Amniotic stem cell (primary cell): ENCODE measurements around the gene STX1A.

Experiments
- DNase-seq: peaks from one replicate; lab custom pipeline; 2025; lab: John Stamatoyannopoulos, UW

The STX1A gene

DNA sequence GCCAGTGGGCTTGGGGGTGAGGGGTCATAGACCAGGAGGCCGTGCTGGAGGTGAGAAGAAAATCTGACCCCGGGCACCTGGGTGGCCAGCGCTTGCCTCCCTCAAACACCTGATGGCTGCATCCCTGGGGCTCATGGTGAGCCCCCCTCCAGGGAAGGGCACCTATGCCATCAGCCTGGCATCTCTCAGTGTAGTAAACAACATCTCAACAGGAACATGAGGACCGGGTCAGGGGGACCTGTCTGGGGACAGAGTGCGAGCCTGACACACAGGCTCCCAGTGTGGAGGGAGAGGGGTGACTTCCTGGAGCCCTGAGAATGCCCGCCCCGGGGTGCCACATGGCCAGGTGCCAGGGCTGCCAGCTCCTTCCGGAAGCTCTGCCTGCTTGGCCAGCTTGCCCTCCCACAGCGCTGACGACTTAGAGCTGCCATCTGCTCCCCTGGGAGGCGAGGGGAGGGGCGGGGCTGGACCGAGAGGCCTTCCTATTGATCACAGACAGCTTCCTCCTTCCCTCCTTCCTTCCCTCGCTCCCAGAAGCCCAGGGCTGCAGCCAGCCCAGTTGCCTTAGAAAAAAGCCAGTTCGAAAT, 12.3 kb downstream of the STX1A start:
- DNase-seq: no peak

DNA sequence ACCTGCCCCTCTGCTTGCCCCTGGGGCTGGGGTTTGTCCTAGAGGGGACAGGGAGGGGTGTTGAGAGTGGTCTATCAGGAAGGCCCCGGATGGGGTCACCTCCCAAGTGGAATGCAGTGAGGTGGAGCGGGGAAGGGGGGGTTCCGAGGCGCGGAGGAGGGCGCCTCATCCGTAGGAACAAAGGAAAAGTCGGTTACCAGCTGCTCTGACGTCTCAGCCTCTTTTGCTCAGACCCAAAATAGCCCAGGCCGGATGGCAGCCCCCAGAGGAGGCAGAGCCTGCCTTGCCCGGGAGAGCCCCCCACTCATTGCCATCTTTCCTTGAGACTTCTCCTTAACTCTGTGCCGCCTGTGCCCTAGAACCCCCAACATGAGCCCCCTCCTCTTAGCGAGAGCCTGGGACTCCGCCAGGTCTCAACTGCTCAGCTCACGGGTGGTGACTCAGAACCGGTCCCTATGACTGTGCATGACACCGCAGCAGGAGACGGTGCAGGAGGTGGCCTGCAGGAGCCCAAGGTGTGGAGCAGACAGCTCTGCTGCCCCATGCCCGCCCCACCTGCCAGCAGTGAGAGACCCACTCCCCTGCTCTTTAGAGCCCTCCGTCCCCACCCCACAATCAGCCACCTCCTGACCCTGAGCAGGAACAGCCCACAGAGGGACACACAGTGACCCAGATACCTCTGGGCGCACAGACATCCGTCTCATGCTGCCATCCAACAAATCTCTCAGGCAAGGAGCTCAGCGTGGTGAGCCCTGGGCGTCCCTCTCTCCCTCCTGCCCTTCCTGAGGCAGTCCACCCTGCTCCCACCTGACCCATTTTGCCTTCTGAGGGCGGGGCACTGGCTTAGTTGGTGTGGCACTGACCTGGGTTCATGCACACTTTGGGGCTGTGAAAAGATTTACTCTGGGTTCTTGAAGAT, 13.1 kb downstream of the STX1A start:
- no peak for DNase-seq

DNA sequence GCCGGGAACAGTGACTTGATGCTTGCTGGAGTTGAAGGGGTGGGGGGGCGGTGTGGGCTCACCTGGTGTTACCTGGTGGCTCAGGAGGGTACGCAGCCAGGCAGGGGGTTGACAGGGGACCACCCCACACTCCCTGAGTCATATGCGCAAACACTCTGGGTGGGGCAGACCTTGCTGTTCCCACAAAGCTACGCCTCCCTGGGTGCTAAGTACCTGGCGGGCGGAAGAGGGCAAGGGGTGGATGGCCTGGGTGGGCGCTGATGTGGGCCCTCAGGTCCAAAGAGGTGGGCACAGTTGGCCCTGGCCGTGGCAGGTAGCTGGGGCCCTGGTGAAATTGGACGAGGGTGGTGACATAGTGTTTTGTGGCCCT, 13.9 kb downstream of the STX1A start:
- no peak for DNase-seq

DNA sequence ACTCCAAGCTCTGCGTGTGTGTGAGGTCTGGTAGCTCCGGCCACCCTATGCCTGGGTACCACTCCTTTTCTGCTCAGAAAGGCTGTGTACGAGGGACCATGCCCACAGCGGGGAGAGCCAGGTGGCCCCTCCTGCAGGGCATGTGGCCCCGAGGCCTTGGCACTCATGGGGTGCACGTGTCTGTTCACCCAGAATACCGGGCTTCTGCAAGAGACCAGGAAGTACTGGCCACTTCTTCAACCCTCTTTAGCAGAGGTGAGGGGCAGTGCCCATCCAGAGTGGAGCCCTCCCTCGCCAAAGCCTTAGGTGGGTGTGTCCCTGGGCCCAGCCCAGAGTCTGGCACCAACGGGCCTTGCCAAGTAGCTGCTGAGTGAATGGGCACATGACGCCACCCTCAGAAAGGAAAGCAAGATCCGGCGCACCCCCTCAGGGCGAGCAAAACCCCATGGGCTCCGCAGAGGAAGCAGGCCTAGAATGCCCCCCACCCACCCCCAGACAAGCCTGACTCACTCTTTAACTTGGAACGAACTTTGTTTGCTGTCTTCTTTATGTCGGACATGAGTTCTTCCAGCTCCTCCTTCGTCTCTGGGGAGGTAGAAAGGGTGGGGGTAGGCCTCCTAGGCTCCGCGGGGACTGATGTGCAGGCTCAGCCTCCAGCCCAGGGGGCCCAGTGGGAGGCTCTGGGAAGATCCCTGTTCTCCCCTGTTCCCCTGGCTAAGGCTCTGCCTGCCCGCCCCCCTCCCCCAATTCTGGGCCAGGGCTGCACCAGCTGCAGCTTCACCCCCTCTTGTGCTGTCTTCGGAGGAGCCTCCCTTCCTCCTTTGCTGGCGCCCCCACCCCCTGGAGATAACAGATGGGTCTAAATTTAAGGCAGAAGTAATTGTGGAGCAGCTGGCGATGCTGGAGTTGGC, 14.6 kb downstream of the STX1A start:
- no peak for DNase-seq

DNA sequence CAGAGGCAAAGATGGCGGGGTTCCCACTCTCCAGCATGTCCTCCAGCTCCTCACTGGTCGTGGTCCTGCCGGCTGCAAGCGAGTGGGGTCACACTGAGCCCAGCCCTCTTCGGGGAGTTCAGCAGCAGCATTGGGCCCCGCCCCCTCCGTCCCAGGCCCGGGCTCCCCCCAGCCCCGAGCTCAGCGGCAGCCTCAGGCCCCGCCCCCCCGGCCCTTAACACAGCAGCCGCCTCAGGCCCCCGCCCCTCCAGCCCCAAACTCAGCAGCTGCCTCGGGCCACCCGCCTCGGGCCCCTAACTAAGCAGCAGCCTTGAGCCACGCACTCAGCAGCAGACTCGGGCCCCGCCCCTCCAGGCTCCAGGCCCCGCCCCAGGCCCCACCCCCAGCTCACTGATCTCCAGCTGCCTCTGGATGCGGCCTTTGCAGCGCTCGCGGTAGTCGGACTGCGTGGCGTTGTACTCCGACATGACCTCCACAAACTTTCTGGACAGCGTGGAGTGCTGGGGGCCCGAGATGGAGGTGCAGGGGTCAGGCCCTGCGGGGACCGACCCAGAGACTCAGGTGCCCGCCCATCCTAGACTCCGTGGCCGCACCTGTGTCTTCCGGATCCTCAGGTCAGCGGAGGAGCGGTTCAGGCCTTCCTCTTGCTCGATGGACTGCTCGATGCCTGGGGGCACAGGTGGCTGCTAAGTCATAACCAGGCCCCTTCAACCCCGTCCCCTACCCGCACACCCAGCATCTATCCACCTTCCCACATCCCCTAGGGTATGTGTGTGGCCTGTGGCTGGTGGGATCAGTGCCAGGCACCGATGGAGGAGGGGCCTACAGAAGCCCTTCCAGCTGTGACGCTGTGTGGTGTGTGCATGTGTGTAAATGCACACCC, 15.5 kb downstream of the STX1A start:
- DNase-seq: no peak

DNA sequence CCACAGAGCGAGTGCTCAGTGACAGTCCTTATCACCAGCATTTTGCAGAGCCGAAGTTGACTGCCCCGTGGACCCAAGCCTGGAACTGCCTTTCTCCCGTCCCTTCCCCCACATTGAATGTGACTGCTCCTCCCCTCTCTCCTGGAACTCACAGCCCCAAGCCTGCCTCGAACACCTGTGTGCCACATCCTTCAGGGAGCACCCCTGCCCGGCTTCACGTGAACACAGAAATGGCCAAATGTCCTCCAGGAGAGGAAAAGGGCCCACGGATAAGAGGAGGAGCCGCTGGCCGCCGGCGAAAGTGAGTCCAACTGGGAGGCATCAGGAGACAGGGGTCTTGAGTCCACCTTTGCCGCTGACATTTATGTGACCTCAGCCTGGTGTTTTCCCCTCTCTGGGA, 16.2 kb downstream of the STX1A start:
- DNase-seq: no peak

DNA sequence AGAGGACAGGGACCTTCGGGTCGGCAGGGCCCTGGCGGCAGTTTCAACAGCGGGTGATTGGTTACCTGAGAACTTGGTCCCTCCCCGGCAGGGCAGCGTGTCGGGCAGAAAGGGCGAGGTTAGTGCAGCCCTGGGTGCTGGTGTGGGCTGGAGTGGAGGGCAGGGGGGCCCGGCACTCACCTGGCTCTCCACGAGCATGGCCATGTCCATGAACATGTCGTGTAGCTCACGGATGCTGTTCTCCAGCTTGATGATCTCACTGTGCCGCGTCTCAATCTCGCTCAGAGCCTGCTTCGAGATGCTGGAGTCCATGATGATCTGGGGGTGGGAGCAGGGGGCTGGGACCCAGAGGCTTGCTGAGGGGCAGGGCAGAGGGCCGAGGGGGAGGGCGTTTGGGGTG, 16.8 kb downstream of the STX1A start:
- no peak for DNase-seq

DNA sequence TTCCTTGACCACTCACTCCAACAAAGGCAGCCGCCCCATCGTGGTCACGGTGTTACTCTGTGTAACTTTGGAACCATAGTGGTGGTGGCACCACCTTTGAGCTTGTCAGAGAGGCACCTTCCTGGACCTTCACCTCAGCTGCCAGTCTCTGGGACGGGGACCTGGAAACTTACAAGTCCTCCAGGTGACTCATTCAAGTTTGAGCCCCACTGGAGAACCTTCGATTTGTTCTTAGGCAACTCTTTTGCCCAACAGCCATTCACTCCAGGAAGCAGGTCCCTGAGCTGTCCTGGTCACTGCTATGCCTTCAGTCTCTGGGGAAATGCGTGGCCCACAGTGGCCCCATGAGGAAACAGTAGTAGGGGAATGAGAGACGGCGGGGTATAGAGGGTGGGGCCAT, 17.2 kb downstream of the STX1A start:
- no peak for DNase-seq

DNA sequence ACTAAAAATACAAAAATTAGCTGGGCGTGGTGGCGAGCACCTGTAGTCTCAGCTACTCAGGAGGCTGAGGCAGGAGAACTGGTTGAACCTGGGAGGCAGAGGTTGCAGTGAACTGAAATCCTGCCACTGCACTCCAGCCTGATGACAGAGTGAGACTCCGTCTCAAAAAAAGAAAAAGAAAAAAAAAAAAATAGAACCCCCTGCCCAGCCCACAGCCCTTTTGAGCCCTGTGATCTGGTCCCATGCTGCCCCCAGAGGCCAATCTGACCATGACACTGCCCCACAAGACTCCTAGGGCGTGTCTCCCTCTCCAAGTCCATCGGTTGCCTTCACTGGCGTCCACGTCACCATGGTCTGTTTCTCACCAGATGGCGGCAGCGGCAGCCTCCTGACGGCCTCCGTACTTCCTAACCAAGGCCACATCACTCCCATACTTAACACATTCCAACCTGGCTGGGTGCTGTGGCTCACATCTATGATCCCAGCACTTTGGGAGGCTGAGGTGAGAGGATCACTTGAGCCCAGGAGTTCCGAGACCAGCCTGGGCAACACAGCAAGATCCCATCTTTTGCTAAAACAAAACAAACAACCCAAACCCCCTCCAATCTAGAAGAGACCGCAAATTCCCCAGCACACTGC, 18.0 kb downstream of the STX1A start:
- no peak for DNase-seq

DNA sequence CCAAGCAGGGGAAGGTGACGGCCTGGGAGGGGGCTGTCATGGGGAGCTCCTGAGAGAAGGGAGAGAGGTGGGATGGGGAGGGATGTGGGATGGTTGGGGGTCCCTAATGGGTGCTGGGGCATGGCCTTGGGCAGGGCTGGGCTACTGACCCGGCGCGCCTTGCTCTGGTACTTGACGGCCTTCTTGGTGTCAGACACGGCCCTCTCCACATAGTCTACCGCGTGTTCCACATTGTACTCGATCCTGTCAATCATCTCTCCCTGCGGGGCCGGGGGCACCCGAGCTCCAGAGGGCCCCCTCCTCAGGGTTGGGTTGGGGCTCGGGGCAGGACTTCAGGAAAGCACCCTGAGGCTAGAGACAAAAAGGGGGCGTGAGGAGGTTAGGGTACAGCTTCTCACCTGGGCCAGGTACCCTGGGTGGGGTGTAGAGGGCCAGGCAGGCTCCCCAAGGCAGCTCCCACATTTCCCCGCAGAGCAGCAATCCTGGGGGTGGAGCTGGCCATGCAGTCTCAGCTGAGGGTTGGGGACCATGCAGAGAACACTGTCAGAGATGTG, 18.8 kb downstream of the STX1A start:
- no peak for DNase-seq

DNA sequence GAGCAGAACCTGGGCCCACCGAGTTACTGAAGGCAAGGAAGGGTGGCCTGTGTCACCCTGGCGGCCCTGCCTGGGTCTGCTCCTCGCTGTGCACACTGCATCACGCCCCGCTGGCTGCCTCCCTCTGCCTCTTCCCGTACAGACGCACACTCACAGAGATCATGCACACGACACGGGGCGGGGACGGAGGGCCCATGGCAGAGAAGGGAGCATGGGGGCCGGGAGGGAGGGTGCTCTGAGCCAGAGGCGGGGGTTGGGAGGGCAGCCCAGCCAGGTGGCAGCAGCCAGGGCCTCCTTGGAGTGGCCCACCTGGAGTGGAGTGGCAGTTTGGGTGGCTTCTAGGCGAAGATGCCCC, 19.4 kb downstream of the STX1A start:
- DNase-seq: no peak

DNA sequence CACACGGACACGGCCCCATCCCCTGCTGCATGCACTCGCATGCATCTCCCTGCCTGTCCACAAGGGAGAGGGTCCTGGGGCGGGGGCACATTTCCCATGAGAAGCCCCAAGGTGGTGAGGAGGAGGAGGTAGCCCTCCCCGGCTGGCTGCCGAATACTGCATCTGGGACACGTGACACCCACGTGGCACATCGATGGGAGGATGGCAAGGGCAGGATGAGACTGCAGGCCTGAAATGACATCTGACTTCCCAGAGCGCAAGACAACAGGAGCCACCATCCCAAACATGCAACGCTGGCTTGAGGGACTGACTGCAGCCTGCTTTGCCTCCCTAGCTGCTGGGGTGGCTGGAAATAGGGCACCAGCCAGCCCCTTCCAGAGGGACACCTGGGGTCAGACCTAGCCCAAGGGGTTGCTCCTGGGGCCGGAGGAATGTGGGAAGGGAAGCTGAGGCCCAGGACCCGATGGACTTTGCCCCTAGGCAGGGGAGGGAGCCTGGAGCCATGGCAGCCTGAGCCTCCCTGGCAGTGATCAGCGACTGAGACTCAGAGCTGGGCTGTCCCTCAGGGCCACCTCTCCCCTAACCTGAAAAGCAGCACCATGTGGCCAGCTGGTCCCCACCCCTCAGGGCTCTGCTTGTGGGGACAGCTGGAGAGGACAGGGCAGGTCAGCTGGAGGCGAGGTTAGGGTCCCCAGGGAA, 19.9 kb downstream of the STX1A start:
- DNase-seq: no peak

DNA sequence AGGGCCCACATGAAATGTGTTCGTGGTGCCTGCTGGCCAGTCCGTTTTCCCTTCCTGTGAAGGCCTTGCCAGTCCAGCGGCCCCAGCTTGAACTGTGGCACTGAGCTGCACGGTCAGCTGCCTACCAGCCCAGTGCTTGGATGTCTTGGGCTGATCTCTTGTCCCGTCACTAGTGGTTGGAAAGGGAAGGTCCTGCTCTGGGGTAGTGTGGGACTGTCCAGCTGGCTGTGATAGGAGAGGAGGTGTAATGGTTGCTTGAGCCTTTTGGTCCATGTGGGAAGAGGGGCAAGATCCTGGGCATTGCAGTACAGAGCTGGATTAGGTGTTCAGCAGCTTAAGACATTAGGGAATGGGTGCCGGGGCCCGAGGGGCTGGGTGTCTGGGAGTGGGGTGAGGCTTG, 21.1 kb downstream of the STX1A start:
- DNase-seq: no peak

DNA sequence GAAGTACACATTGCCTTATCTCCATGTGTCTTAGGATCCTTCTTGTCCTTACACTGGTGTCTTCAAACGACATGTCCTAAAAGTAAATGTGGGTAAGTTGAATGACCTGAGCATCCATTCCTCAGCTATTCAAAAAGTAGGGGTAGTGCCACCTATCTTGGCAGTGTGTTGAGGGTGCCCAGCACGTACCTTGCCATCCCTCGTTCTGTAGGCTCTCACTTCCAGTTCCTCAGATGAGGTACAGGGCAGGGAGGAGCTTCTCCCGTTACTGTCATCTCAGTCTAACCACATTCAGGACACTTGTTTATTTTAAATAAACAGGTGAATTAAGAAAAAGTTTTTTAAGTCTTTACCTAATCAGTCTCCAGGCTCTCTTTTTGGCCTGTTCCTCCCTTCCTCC, 23.1 kb downstream of the STX1A start:
- no peak for DNase-seq

DNA sequence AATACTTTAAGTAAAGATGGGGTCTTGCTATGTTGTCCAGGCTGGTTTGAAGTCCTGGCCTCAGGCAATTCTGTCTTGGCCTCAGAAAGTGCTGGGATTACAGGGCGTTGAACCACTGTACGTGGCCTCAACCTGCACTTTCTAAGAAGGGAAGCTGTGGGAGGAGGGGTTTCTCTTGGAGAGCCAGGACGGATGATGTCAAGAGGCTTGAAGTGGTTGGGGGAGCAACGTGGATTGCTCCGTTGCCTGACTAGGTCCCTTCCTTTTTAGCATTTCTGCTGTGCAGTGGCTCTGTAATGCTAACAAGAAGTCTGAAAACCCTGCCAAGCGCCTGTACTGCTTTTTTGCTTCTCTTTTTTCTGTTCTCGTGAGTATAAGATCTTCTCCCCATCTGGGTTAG, 28.8 kb downstream of the STX1A start:
- no peak for DNase-seq

DNA sequence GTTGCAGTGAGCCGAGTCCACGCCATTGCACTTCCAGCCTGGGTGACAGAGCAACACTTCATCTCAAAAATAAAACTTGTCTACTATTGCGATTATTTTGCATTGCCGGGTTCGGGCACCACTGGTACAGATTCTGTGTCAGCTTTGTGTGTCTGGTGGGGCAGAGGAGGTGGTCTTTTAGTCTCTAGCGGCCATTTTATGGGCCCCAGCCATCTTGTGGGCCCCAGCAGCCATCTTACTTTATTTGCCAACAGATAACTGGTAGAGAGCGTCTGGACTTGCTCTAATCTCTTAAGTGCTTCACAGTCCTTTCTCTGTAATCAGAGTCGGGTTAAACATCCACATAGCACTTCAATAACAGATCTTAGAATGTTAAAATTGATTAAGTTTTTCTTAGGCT, 31.2 kb downstream of the STX1A start:
- DNase-seq: no peak

DNA sequence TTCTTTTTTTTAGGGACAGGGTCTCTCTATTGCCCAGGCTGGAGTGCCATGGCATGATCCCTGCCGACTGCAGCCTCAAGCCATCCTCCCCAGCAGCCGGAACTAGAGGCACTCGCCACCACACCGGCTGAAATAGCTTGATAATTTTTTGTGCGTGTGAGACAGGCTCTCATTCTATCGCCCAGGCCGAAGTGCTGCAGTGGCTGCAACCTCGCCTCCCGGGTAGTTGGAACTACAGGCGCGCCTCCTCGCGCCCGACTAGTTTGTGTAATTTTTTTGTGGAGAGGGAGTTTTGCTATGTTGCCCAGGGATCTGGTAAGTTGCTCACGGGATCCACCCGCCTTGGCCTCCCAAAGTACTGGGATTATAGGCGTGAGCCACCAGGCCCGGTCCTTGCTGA, 34.2 kb downstream of the STX1A start:
- DNase-seq: no peak

DNA sequence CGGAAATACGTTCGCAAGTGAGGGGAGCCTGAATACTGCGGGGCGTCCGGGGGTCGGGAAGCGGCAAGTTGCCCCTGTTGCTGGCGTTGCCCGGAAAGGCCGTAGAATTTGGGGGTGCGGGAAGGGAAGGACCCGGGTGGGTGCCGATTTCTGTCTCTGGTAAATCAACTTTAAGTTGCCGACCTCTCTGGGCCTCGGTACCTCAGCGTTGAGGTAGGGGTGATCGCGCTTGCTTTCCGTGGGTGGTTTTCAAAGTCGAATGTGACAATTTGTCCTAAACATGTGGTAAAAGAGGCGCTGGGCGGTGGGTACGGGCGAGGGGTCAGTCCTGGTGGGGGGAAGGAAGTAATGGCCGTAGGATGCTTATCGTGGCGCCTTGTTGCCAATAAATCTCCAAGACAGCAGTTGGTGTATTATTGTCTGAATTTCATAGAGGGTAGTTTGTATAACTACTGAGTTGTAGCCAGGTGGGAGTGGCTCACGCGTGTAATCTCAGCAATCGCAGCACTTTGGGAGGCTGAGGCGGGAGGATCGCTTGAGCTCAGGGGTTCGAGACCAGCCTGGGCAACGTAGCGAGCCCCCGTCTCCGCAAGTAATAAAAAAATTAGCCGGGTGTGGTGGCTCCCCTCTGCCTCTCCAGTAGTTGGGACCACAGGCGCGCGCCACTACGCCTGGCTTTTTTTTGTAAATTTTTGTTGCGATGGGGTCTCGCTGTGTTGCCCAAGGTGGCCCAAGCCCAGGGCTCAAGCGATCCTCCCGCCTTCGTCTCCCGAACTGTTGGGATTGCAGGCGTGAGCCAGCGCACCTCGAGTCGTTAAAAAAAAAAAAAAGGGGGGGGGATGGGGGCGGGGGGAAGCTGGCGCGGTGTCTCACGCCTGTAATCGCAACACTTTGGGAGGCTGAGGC, 35.4 kb downstream of the STX1A start:
- no peak for DNase-seq

DNA sequence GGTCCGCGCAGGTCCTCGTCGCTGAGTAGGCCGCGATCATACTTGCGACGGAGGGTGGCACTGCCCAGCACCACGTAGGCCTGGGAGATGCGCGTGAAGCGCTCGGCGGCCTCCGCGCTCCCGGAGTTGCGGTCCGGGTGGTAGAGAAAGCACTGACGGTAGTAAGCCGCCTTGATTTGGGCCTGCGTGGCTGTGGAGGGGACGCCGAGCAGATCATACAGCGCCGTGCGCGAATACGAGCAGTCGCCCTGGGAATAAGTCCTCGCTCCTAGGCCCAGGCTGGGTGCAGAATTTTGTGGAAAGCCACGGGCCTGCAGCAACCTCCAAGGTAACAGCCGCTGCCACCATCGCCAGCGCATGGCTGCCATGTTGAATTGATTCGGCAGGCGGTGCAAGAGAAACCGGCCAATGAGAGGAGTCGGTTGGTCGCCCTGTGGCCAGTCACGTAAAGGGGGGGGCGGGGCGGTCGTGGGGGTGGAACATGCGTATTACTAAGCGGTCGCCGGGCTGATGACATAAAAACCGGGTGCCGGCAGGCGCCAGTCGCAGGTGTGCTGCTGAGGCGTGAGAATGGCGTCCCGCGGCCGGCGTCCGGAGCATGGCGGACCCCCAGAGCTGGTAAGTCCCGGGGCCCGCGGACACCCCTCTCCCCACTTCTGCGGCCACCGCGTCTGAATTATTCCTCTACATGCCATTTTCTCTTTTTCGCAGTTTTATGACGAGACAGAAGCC, 36.2 kb downstream of the STX1A start, which contains the start of the genes BUD23 and DNAJC30:
Gene BUD23, plus strand, starts transcription at position 542 of the 732 bp plus-strand sequence. Its CDS starts 29 bp downstream, at position 571.
Gene DNAJC30, minus strand, starts transcription at position 398 of the 732 bp plus-strand sequence. Its CDS starts 30 bp downstream, at position 368.
- DNase-seq: peak; percentile 88
